ENCODE measurements around the gene TRAM2. TPM values are rescaled to one million over a fixed set of nuclear protein-coding genes. Genes with fewer than 3 reads are reported as not detected.

Gene TRAM2
- polyA plus RNA-seq, 1 experiment: 152 TPM

- Histone ChIP-seq H3K4me3 (ENCODE audit: low read depth, low read length) (no peak overlapping the region), H3K27me3 (ENCODE audit: control insufficient read depth, insufficient read depth, low read length) (no peaks in the 10 kb centered on the region), H3K27ac (ENCODE audit: low read depth, low read length) (no peak overlapping the region), H3K9me3 (ENCODE audit: control insufficient read depth, insufficient read depth, low read length) (no peaks in the 10 kb centered on the region)
- no peak for TF ChIP-seq CTCF (IDR thresholded peaks at IDR 0.05; ENCODE audit: low read depth, low read length)
- DNase-seq (ENCODE audit: low read depth, low spot score): no peak
- POLR2A ChIA-PET: interaction anchor here (0.6 to 1.1 kb wide), 2 partner anchors 11 to 160 kb away, joined by 3 to 12 read pairs; no protein-coding TSS in a partner anchor
- CTCF ChIA-PET: interaction anchor here (0.6 kb wide), 1 partner anchor 41 kb away, joined by 6 read pairs; no protein-coding TSS in a partner anchor
These were observed 7.3 kb upstream of the TRAM2 start for GRCh38 chr6:52584203-52584602.

GRCh38 chr6:52582996-52583395 is 6.1 kb upstream of the TRAM2 start:
- no peak for TF ChIP-seq CTCF (IDR thresholded peaks at IDR 0.05; ENCODE audit: low read depth, low read length)
- POLR2A ChIA-PET: interaction anchor here (1.1 kb wide), 1 partner anchor 12 kb away, joined by 3 read pairs; no protein-coding TSS in a partner anchor
- Histone ChIP-seq H3K27me3 (ENCODE audit: control insufficient read depth, insufficient read depth, low read length) (no peaks in the 10 kb centered on the region), H3K4me3 (ENCODE audit: low read depth, low read length) (no peak overlapping the region), H3K27ac (ENCODE audit: low read depth, low read length) (no peak overlapping the region), H3K9me3 (ENCODE audit: control insufficient read depth, insufficient read depth, low read length) (no peaks in the 10 kb centered on the region)
- DNase-seq (ENCODE audit: low read depth, low spot score): no peak
- CTCF ChIA-PET: no interaction called here

- no peak for TF ChIP-seq CTCF (IDR thresholded peaks at IDR 0.05; ENCODE audit: low read depth, low read length)
- Histone ChIP-seq H3K9me3 (ENCODE audit: control insufficient read depth, insufficient read depth, low read length) (no peaks in the 10 kb centered on the region), H3K27ac (ENCODE audit: low read depth, low read length) (no peak overlapping the region), H3K27me3 (ENCODE audit: control insufficient read depth, insufficient read depth, low read length) (no peaks in the 10 kb centered on the region), H3K4me3 (ENCODE audit: low read depth, low read length) (no peak overlapping the region)
- no peak for DNase-seq (ENCODE audit: low read depth, low spot score)
- ChIA-PET CTCF (interaction anchor here (1.3 kb wide), 1 partner anchor 8 kb away, joined by 4 read pairs; no protein-coding TSS in a partner anchor), POLR2A (no interaction called here)
These were observed 5.6 kb upstream of the TRAM2 start for GRCh38 chr6:52582446-52582845.

GRCh38 chr6:52580905-52581304 is 4.0 kb upstream of the TRAM2 start:
- POLR2A ChIA-PET: no interaction called here
- CTCF ChIA-PET: no interaction called here

More at GRCh38 chr6:52580905-52581304, 4.0 kb upstream of the TRAM2 start:
- H3K4me3 ChIP-seq (ENCODE audit: low read depth, low read length): no peak overlapping the region
- DNase-seq (ENCODE audit: low read depth, low spot score): no peak
- no peaks in the 10 kb centered on the region; the same call in 1 of the 2 replicates for H3K9me3 ChIP-seq (ENCODE audit: control insufficient read depth, insufficient read depth, low read length)
- H3K27ac ChIP-seq (ENCODE audit: low read depth, low read length): no peak overlapping the region
- no peak for TF ChIP-seq CTCF (IDR thresholded peaks at IDR 0.05; ENCODE audit: low read depth, low read length)
- H3K27me3 ChIP-seq (ENCODE audit: control insufficient read depth, insufficient read depth, low read length): no peaks in the 10 kb centered on the region

Data from AG04450 (cell line).